ENCODE data around the gene TRAF3IP3.

TRAF3IP3 gene

DNA sequence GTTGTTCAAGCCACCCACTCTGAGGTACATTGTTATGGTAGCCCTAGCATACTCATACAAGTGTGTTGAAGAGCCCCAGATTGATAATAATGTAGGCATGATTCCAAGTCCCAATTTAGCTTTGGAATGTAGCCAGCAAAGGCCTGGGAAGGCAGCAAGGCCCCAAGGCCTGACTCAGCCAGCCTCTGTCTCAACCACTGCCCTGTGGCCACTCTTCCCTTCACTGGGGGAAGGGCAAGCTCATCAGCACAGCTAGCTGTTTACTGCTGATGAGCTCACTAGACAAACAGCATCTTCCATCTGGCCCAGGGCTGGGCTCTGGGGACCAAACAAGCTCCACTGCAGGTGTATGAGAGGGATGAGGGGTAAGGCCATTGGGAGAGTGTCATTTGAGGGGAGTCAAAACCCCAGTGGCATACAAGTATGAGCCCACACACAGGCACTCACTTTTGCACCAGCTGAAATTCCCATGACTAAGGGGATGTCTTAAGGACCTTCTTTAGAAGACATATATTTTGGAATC, 52.3 kb downstream of the TRAF3IP3 start:
- no peak for DNase-seq
- intact Hi-C loops (cut with DNase I) = no loop called here

DNA sequence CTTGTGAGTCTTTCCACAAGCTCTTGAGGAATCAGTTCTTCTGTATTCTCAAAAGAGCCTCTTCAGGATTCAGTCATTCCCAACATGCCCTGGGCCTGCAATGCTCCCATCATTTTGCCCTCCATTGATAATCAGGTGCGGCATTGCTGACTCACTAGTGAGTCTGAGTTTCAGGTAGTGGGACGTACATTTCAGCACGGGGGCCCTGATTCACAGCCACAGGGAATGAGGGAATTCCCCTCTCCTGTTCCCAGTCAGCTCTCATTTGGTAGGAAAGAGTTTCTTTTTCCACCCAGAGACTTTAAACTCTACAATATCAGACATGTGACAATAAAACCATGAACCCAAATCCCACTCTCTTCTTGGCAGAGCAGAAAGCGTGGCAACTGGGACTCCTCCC, 53.8 kb downstream of the TRAF3IP3 start:
- intact Hi-C loops (cut with DNase I) = no loop called here

GRCh38 chr1:209810783-209811182, 54.9 kb downstream of the TRAF3IP3 start:
- intact Hi-C loops (cut with DNase I) = no loop called here

More for the DNA sequence above, 53.8 kb downstream of the TRAF3IP3 start:
- DNase-seq = no peak

DNA sequence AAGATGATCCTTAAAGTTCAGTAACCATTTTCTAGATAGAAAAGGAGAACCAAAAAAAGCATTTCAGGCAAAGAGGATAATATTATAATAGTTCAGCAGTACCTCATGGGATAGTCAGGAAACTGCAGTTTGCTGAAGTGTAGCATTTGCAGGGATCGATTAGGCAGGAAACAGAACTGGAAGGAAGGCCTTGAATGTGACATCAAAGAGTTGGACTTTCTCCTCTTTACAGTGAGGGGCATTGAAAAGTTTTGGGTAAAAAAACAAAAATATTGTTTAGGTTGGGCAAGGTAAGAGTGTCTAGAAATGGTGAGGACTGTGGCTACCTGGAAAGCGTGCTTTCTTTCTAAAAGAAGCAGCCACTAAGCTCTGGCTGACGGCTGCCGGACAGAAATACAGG, 58.0 kb downstream of the TRAF3IP3 start:
- no peak for DNase-seq
- intact Hi-C loops (cut with DNase I) = no loop called here

More at GRCh38 chr1:209810783-209811182, 54.9 kb downstream of the TRAF3IP3 start:
- no peak for DNase-seq

DNA sequence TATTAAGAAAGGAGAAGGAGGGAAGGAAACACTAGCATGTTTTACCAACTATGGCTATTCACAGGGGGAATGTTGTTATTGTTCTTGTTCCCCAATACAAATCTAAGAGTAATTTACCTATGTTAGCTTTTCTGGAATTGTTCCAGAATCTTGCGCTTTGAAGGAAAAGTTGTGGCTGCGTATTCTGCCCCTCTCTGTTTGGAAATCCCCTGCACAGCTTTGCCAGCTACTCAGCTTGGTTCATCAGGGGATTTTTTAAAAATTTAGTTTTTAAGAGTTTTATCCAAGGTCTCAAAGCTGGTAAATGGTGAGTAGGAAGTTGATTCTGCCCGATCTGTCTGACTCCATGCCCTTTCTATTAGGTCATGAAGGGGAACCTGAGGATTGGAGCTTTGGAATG, 59.6 kb downstream of the TRAF3IP3 start:
- intact Hi-C loops (cut with DNase I) = no loop called here

GRCh38 chr1:209815931-209816341, 60.1 kb downstream of the TRAF3IP3 start:
- no peak for DNase-seq
- intact Hi-C loops (cut with DNase I) = no loop called here

More for the DNA sequence above, 59.6 kb downstream of the TRAF3IP3 start:
- DNase-seq = no peak

DNA sequence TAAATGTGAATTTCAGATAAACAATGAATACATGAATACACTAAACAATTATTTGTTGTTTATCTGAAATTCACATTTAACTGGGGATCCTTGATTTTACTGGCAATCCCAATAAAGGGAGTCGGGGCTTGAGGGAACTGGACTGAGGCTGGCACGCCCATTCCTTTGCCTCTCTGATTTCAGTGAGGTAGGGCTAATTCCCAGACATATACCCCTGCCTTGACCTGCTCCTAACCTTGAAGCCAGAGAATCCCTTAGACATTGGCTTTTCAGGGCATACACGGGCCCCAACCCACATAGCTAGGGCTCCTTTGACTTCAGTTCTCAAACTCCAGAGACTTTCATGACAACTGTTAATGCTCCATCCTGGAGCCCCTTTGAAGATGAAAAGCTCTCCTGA, 61.1 kb downstream of the TRAF3IP3 start:
- intact Hi-C loops (cut with DNase I) = no loop called here
- no peak for DNase-seq

- intact Hi-C loops (cut with DNase I) = no loop called here
- no peak for DNase-seq
Observed at GRCh38 chr1:209817691-209818090, 61.8 kb downstream of the TRAF3IP3 start.

DNA sequence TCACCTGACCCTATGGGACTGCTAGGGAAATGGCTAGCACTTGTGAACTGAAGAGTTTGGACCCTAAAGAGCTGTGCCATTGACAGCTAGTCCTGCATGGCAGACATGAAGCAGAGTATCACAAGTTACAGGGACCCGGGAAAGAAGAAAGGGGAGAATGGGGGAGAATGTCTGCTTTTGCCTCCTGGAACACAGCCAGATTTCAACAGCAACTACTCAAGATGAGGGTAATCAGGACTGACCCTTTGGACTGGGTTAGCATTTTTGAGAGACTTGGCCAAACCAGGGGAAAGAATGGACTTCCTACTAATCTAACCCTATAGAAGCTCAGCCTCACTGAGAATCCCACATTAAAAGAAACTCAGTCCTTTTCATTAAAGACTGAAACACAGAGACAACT, 63.2 kb downstream of the TRAF3IP3 start:
- DNase-seq = no peak
- intact Hi-C loops (cut with DNase I) = no loop called here

DNA sequence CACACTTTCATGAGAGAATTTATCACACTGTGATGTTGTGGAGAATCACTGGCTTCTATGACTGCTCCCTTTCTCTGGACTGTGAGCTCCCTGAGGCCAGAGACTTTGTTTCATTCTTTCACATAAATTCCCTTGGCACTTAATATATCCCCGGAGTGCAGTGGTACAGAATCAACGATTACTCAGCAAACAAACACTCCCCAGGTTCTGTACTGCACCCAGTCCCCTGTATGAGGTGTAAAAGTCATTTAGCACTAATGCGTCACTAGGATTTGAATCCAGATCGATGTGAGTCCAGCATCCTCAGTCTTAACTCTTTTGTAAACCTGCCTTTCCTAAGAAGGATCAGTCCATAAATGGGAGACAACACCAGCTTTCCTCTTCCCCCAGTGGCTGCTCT, 65.1 kb downstream of the TRAF3IP3 start:
- DNase-seq = no peak
- intact Hi-C loops (cut with DNase I) = no loop called here

DNA sequence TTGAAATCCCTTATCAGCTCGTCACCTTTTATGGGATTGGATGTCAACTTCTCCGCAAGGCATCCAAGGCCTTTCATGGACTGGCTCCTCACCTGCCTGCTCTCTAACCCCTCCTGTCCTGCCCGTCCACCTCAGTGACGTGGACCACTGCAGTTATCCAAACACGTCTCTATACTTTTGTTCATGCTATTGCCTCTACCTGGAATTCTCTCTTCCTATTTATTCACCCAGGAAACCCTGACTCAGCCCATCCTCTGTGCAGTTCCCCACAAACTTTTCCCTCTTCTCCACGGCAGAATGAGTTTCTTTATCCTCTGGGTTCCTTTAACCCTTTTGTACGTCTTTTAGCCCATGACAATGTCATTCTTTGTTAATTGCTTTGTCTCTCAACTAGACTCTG, 66.9 kb downstream of the TRAF3IP3 start:
- intact Hi-C loops (cut with DNase I) = no loop called here
- DNase-seq = no peak

- intact Hi-C loops (cut with DNase I) = no loop called here
- DNase-seq = peak in 13 of 42 donors; percentile 15 to 68 (median 35)
Observed at GRCh38 chr1:209823143-209824041, 67.5 kb downstream of the TRAF3IP3 start.

- no peak for DNase-seq
- intact Hi-C loops (cut with DNase I) = loop anchor here (5.0 kb wide), 1 partner anchor 39 kb away; no protein-coding TSS in a partner anchor
Observed at GRCh38 chr1:209825591-209826434, 70.0 kb downstream of the TRAF3IP3 start.

DNA sequence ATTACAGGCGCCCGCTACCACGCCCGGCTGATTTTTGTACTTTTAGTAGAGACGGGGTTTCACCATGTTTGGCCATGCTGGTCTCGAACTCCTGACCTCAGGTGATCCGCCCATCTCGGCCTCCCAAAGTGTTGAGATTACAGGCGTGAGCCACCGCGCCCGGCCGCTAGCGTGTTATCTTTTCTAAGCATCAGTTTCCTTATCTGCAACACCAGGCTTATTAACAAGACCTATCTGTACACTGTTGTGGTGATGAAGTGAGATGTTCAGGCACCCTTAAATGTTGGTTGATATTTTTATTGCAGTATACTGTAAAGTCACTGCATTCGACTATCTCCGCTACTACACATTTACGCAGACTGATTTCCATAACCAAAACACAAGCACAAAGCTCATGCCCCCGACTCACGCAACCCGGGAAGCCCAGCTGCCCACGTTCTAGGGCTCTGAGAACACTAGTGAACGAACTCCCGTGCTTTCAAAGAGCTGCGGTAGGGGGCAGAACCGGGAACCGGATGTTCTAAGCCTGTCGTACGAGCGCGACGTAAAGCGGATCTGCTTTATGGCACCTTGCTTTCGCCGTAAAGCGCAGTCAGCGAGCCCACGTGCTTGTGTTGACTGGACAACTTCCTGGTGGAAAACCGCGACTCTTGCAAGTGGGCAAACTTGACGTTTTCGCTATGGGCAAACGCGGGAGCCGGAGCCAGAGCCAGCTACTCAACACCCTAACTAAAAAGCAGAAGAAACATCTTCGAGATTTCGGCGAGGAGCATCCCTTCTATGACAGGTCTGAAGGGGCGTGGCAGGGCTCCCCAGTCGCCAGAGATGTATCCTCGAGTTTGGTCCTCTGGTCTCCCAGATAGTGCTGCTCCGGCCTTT, 71.8 kb downstream of the TRAF3IP3 start, which contains the start of gene UTP25:
UTP25 (plus strand) TSS at position 589 of the 879 bp plus-strand sequence; CDS start at position 681, 92 bp downstream.
- DNase-seq = peak; percentile 85 to 96 (median 91)
- intact Hi-C loops (cut with DNase I) = loop anchor here (5.0 kb wide), 1 partner anchor 40 kb away; no protein-coding TSS in a partner anchor

DNA sequence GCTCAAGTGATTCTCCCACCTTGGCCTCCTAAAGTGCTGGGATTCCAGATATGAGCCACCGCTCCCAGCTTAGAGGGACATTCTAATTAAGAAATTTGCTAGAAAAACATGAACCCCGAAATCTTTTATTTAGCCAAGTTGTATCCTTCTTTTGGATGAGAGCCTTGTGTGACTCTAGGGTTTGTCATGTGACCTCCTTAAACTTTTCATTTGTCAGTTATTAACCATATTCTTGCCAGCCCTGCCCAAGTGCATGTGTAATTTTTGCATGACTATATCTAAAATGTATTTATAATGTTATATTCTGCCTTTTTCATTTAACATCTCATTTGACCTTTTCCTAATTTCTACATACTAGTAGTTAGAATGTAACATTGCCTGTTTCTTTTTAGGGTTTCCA, 73.9 kb downstream of the TRAF3IP3 start:
- intact Hi-C loops (cut with DNase I) = loop anchor here (5.0 kb wide), 1 partner anchor 42 kb away; no protein-coding TSS in a partner anchor
- DNase-seq = no peak

GRCh38 chr1:209830722-209831121, 74.9 kb downstream of the TRAF3IP3 start:
- DNase-seq = no peak
- intact Hi-C loops (cut with DNase I) = no loop called here

- intact Hi-C loops (cut with DNase I) = no loop called here
- DNase-seq = no peak
Observed at GRCh38 chr1:209831615-209832014, 75.8 kb downstream of the TRAF3IP3 start.

All from head of caudate nucleus (tissue), 42 donors.